Transverse colon (tissue), 3 donors: ENCODE measurements around the gene COG2.

Experiments
- EP300 ChIP-seq: sonication (generic); formaldehyde crosslinking; IDR thresholded peaks from one replicate; pipeline ENCODE4 v1.6.1; 2017; ENCODE audit warnings: antibody characterized with exemption, low read depth
- POLR2AphosphoS5 ChIP-seq, 3 donors: sonication (generic); formaldehyde crosslinking; IDR thresholded peaks; one replicate each; pipeline ENCODE4 v1.6.1; 2016; ENCODE audit warnings: antibody characterized with exemption in 3 of 3

GRCh38 chr1:230632273-230632873 is 9.9 kb upstream of the COG2 start:
- no peak for TF ChIP-seq POLR2AphosphoS5 (IDR thresholded peaks at IDR 0.05)
- no peak for TF ChIP-seq EP300
